HG03442 (cell line): ENCODE results near the gene OLFM1.

Source experiments
- ATAC-seq: cut with Tn5 transposase; IDR thresholded peaks from one replicate; pipeline ENCODE4 v1.9.1; 2021; ENCODE audit warnings: mild to moderate bottlenecking, moderate library complexity; ENCODE audit not compliant: unreplicated experiment

Gene OLFM1

GRCh38 chr9:135075234-135076142 is 12.0 kb upstream of the OLFM1 start:
- ATAC-seq = no peak

DNA sequence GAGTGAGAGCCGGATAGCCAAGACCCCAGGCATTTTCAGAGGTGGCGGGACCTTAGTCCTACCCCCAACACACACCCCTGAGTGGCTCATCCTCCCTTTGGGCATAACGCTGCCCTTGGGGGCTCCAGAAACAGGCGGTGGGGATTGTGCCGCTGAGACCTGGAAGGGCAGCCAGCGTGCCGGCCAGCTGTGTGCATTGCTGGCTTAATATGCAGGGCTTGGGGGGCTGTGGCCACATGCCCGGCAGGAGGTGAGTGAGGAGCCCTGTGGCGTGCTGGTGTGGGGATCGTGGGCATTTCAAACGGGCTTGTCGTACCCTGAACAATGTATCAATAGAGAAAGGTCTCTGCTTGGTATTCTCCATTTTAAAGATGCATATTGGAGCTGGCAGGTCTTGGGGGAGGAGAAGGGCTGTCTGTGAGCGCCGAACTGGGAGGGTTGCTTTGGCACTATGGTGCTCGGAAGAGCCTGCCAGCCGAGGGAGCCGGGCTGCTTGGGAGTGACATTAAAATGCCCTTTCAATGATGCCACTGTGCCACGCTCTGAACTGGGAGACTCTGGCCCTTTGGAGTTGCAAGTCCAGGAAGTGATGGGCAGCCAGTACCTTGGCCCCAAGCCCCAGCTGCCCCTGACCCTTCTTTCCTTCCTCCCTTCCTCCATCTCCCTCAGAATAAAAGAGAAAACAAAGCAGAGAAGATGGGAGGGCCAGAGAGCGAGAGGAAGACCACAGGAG is 11.2 kb upstream of the OLFM1 start:
- ATAC-seq = no peak

GRCh38 chr9:135076876-135077430 is 10.5 kb upstream of the OLFM1 start:
- ATAC-seq = no peak

GRCh38 chr9:135077497-135078200 is 9.8 kb upstream of the OLFM1 start:
- no peak for ATAC-seq

GRCh38 chr9:135078361-135078821 is 9.1 kb upstream of the OLFM1 start:
- no peak for ATAC-seq

DNA sequence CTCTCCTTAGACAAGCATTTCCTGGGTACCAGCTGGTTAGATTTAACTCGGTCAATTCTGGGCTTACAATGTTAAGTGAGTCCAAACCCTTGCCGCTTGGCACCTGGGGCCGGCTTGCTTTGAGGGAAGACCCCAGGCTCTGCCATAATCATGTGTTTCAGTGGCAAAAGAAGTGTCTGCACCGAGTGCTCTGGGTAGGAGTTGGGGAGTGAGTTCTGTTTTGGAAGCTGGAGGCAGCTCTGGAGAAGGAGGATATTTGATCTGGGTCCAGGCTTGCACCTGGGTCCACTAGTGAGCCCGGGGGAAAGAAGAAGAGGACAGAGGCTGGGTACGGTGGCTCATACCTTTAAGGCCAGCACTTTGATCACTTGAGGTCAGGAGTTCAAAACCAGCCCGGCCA is 8.4 kb upstream of the OLFM1 start:
- no peak for ATAC-seq

- no peak for ATAC-seq
Measured at GRCh38 chr9:135079676-135080075, 7.8 kb upstream of the OLFM1 start.

- no peak for ATAC-seq
Measured at GRCh38 chr9:135080286-135081263, 6.9 kb upstream of the OLFM1 start.

DNA sequence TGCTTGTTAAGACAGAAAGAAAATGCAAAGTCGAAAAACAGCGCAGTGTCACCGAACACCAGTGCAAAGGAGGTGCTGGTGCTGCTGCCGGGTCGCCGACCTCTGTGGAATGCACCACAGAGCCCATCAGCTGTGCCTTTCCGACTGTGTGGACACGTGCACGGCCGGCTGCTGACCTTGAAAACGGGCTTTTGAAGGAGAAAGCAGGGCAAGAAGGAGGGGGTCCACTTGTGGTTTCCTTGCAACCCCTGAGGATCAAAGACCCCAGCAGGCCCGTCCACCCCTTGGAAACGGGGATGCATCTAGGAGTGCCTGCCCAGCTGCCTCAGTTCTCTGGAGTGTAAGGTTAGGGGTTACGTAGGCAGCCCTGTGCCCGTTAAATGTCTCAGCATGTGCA is 6.2 kb upstream of the OLFM1 start:
- no peak for ATAC-seq

DNA sequence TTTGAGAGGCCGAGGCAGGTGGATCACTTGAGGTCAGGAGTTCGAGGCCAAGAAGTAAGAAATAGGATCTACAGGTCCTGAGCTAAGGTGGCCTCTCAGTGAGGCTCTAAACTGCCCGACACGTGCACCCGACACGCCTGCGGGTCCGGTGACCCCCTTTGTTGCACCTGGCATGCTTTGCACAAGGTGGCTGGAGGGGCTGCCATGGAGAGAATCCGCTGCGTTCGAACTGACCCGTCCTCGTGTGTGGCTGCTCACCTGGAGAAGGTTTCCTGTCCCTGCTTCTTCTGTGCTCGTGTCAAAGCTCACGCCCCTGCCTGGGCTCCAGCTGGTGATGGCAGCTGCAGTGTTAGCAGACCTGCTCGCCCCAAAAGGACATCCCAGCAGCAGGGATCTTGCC is 5.7 kb upstream of the OLFM1 start:
- no peak for ATAC-seq

GRCh38 chr9:135082536-135082935 is 4.9 kb upstream of the OLFM1 start:
- ATAC-seq = no peak

GRCh38 chr9:135083241-135083810 is 4.1 kb upstream of the OLFM1 start:
- no peak for ATAC-seq

- no peak for ATAC-seq
Measured at GRCh38 chr9:135083831-135084230, 3.6 kb upstream of the OLFM1 start.

GRCh38 chr9:135084262-135084661 is 3.2 kb upstream of the OLFM1 start:
- ATAC-seq = no peak

DNA sequence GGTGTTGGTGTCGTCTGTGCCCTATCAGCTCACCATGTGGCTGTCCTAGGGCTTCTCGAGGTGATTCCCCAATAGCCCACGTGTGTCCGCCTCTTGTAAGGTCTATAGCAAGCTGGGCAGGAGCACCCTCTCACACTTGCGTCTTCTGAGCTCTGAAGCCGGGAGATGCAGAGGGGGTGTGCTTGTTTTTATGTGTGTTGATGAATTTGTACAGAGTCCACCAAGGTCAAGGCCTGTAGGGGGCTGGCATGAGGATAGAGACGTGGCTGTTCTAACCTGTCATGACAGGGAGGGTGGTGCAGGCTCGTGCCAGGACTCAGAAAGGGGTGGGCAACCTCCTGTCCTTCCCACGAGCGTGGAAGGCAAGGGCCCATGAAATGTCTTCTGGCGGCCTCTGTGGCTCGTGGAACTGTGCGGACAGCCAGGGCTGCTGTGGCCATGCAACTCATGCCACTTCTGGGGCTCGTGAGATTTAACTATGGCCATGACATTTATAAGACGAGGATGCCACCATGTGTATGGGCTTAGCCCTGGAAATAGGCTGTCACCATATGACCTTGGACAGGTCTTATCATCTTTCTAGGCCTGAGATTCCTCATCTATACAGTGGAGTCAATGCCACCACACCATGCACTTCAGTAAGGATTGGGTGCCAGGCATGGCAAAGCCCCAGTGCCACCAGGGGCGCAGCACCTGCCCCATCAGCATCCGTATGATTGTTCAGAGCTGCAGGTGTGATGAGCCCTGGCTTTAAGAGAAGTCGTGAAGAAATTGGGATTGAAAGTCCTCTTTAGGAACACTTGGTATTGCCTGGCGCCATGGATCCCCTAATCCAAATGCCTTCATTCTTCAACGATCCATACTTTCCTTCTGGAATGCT is 2.3 kb upstream of the OLFM1 start:
- ATAC-seq = no peak

GRCh38 chr9:135085830-135086546 is 1.5 kb upstream of the OLFM1 start:
- no peak for ATAC-seq

DNA sequence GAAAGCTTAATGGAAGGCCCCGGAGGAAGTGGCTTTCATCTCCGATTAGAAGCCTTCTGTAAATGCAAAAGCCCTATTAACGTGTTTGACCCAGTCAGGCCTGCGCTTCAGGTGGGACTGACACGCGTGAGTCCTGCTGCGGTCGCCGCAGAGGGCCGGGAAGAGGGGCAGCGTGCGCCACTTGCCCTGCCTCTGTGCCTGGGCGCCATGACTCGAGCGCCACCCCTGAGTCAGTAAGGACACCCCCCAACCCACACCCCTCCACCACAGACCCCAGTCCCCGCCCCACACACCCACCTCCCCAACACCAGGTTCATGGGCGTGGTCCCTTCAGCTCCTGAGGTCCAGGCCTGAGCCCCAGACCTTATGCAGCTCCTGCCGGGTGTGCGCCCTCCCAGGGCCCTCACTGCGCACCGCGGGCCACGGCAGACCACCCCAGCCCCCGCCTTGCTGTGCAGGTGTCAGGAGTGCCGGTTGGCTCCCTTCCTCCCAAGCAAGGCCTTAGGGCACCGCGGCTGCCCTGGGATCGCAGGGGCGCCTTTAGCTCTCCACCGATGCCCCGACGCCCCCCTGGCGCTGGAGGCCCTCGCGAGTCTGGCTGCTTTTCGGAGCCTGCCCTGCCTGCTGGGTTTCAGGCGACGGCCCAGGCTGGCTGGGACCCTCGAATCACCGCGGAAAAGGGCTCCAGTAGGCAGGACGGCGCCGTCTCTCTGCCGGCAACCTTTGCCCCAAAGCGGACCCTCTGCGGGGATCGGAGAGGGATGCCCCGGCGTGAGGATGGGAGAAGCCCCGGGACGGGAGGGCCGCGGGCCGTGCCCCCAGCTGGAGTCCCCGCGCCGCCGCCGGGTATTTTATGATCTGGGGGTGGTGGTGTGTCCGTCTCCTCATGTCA is 625 bp upstream of the OLFM1 start:
- ATAC-seq = no peak
